HG03064 (cell line): ENCODE data around the gene KLF2.
"Not testable (repeated sequence)": the region's sequence is repeated elsewhere in the genome, so short reads cannot be mapped to it uniquely, and the experiment has no call there.

Experiments
- ATAC-seq: cut with Tn5 transposase; IDR thresholded peaks from one replicate; pipeline ENCODE4 v1.9.1; 2021; ENCODE audit warnings: low read depth; ENCODE audit not compliant: unreplicated experiment

Gene KLF2

GRCh38 chr19:16335226-16335625, 10.6 kb downstream of the KLF2 start:
- ATAC-seq = no peak

DNA sequence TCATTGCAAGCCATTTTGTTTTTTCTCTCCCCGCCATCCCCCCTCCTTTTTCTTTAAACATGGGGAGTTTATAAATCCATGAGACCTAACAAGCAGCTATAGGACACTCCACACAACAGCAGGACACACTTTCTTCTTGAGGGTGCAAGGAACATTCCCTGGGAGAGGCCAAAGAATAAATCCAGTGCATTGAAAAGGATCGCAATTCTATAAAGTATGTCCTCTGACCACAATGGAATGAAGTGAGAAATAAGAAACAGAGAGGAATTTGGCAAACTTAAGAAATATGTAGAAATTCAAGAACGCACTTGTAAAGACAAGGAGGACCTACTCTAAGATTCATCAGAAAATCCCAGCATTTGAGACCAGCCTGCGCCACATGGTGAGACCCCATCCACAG, 11.9 kb downstream of the KLF2 start:
- ATAC-seq = no peak

- ATAC-seq = no peak
Observed at GRCh38 chr19:16337809-16338469, 13.3 kb downstream of the KLF2 start.

- ATAC-seq = no peak
Observed at GRCh38 chr19:16338470-16339360, 14.1 kb downstream of the KLF2 start.

DNA sequence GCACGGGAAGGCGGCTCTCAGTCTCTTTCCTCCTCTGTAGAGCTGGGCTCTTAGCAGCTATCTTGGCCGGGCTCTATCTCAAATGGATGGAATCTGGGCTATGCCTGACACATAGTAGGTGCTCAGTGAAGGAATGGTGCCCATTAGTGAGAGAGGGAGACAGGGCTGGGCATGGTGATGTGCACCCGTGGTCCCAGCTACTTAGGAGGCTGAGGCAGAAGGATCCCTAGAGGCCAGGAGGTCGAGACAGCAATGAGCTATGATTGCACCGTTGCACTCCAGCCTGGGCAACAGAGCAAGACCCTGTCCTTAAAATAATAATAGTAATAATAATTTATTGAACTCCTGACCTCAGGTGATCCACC, 14.7 kb downstream of the KLF2 start:
- no peak for ATAC-seq

DNA sequence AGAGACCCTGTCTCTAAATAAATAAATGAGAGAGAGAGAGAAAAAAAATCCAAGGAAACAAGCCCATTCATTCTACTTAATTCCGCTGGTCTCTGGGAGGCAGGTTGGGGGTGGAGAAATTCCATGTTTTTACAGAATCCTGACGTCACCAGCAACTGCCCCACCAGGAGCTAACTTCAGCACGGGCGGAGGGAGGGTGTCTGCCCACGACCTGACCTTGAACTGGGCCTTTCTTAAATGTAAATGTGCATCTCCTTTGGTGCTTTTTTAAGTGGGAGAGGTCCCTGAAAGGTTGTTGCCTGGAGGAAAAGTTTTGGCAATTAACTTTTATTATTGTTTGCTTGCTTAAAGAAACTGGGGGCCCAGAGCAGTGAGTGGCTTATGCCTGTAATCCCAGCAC, 15.5 kb downstream of the KLF2 start:
- no peak for ATAC-seq

DNA sequence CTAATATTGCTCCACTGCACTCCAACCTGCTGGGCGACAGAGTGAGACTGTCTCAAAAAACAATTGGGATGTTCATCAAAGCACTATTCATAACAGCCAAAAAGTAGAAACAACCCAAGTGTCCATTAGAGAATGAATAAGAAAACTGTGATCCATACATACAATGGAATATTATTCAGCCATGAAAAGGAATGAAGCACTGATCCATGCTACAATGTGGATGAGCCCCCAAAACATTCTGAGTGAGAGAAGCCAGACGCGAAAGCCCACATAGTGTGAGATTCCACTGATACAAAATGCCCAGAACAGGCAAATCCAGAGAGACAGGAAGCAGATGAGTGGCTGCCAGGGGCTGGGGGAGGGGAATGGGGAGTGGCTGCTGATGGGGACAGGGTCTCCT, 16.0 kb downstream of the KLF2 start:
- ATAC-seq = no peak

DNA sequence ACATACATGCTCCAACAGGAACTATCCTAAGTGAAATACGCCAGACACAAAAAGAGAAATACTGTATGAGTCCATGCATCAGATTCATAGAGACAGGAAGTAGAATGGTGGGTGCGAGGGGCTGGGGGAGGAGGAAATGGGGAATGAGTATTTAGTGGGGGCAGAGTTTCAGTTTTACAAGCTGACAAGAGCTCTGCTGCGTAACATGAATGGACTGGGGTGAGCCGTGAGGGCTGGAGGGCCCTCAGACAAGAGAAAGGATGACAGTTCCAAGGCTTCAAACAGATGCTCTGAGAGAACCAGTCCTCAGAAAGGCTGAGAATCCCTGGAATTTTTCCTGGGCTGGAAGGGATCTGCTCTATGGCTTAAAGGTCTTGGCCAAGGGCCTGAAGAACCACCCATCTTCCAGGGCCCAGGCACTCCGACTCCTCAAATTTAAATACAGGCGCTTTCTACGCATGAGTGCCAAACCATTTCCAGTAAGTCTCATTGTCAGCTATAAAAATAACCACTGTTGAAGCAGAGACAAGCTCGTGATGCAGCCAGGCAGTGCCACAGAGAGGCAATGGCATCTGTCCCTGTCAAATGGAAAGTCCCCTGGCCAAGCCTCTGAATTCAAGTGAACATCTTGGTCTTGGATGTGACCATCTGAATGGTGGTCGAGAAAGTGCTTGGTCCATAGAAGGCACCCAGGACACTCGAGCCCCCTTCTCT, 17.5 kb downstream of the KLF2 start:
- no peak for ATAC-seq

GRCh38 chr19:16343156-16343555, 18.5 kb downstream of the KLF2 start:
- ATAC-seq = no peak

DNA sequence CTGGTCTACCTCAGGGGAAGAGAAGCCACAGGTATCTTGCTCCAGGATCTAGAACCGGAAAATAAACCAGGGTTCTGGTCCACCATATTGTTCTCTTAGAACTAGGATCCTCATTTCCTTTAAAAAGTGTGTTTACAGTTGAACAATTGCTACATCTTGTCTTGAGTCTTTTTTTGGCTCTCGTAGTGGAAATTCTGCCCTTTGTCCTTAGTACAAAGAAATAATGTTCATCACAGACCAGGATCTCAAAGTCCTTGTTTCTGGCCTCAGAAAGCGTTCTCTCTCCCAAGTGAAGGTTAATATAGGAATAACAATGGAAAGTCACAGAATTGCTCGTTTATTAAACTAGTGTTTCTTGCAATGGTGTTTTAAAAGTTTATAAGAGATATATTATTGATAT, 20.8 kb downstream of the KLF2 start:
- ATAC-seq = no peak

GRCh38 chr19:16347099-16347498, 22.5 kb downstream of the KLF2 start:
- ATAC-seq = not testable (repeated sequence)

GRCh38 chr19:16347706-16348105, 23.1 kb downstream of the KLF2 start:
- ATAC-seq = no peak

DNA sequence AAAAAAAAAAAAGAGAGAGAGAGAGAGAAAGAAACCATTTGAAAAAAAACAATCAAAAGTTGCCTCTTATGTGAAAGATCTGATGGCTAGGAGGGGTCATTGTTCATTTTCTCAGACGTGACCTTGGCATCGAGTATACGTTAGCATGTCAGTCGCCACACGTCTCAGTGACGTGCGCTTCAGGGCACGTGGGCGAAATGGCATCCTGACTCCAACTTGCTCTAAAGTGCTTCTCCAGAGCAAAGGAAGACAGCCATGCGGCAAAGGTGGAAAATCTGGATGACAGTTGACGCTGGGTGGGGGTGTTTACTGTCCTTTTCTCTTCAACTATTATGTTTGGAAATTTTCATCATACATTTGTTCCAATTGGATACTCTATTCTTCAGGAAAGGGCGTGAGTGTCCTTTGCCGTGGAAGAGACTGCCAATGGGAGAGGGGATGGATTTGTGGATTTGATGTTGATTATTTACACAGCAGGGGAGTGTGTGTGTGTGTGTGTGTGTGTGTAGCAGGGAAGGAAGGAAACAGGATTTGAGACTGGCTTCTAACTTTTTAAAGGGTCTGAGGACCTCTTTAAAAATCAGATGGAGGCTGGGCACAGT, 25.0 kb downstream of the KLF2 start:
- no peak for ATAC-seq

DNA sequence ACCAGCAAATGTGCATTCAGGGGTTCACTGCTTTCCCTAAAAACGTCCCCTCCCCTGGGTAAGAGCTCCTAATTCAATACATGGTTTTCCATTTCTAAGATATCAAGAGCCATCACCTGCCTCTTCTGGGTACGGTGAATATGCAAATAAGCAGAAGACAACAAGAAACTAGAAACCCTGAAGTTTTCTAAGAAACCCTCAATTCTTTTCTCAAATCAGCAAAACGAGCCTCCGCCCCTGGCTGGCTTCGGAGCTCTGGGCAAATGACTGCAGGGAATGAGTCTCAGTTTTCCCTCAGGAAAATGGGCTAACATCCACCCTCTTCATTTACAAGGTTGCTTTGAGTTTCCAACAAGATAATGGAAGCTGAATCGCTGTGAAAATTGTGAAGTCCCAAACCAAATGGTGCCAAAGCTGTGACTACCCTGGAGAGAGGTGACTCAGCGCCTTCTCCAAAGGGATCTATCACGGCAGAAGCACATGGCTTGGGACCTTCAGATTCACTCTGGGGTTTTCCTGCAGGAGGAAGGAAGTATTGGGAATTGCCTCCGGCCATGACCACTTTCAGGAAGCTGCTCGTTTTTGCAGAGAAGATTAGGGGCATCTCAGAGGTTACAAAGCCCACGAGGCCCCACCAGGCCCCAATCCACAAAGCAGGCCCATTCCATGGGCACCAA, 26.6 kb downstream of the KLF2 start:
- no peak for ATAC-seq

GRCh38 chr19:16355293-16356043, 30.8 kb downstream of the KLF2 start:
- no peak for ATAC-seq

GRCh38 chr19:16358456-16358855, 33.8 kb downstream of the KLF2 start:
- ATAC-seq = no peak

- ATAC-seq = no peak
Observed at GRCh38 chr19:16359074-16359473, 34.4 kb downstream of the KLF2 start.

- no peak for ATAC-seq
Observed at GRCh38 chr19:16359964-16360363, 35.3 kb downstream of the KLF2 start.

- no peak for ATAC-seq
Observed at GRCh38 chr19:16360738-16361137, 36.1 kb downstream of the KLF2 start.

DNA sequence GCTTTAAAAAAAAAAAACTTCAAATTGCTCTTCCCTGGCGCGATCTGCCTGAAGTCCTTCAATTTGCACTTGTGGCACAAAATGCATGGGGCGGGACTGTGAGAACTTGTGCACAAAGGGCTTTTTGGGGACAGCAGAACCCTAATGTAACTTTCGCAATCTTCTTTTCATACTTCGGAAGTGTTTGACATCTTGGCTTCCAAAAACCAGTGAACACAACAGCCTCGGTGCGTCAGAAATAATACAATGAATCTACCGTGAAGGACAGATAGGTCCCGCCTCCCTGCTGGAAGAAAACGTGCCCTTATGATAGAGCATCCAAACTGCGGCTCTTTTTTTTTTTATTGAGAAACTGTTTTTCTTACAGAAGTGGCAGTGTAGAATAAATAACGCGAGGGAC, 36.6 kb downstream of the KLF2 start:
- no peak for ATAC-seq
